Measurements from ENCODE around the gene CEP68.
"Not testable (repeated sequence)": the region's sequence is repeated elsewhere in the genome, so short reads cannot be mapped to it uniquely, and the experiment has no call there.

The CEP68 gene

GRCh38 chr2:65032019-65032975, 23.9 kb upstream of the CEP68 start:
- no peak for DNase-seq

GRCh38 chr2:65033178-65033577, 23.0 kb upstream of the CEP68 start:
- peak; percentile 20 for DNase-seq

- not testable (repeated sequence) for DNase-seq
Measured at GRCh38 chr2:65033667-65034066, 22.5 kb upstream of the CEP68 start.

DNA sequence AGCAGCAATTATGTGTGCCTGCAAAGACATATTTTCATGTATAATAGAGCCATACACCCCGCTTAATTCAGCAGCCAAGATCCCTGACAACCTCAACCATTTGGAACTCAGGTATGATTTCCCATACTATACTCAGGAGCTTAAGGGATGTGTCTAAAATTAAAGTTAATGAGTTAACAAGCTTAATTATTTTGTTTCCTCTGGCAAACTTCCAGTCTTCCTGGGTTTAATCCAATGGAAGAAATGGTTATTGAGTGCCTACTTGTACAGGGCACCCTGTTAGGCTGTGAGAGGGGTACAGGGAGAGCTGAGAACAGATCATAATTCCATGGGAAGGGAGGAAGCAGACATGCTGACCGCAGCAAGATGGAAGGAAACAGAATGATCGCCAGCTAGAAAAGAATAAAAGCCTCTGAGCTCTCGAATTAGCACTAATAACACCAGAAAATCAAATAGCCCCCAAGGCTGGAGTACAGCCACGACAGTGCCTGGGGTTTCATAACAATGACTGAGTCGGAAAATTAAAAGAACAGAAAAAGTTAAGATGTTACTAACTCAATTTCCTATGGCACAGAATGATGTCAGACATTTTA, 20.8 kb upstream of the CEP68 start:
- no peak for DNase-seq

DNA sequence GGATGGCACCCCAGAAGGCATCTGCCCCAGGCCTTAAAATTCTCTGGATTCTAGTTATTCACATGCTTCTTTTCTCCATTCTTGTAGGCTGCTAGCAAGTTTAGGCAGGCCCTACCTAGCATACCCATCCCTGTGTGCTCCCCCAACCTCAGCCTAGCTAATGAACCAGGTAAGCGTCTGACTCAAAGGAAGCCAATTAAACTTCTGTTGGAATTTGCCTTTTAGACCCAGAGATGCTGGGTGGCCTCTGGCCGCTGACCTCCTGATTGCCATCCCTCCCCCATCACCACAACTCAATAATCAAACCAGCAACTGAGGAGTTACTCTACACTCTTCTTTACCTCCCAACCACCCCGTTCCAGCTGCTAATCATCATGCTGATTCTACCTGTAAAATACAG, 19.0 kb upstream of the CEP68 start:
- no peak for DNase-seq

DNA sequence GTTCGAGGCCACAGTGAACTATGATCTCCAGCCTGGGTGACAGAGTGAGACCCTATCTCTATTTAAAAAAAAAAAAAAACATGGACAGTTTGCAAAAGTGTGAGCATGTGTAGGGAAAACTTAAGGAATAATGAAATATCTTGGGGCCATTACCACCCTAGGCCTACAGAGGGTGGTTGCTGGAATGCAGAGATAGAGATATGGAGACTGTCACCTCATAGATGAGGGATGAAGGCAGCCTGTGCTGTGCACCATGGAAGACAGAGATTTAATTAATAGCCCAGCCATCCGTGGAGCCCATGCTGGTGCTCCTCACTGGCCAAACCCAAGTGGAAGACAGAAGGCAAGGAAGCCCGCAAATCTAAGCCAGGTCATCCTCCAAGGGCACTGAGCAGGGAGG, 16.6 kb upstream of the CEP68 start:
- no peak for DNase-seq

DNA sequence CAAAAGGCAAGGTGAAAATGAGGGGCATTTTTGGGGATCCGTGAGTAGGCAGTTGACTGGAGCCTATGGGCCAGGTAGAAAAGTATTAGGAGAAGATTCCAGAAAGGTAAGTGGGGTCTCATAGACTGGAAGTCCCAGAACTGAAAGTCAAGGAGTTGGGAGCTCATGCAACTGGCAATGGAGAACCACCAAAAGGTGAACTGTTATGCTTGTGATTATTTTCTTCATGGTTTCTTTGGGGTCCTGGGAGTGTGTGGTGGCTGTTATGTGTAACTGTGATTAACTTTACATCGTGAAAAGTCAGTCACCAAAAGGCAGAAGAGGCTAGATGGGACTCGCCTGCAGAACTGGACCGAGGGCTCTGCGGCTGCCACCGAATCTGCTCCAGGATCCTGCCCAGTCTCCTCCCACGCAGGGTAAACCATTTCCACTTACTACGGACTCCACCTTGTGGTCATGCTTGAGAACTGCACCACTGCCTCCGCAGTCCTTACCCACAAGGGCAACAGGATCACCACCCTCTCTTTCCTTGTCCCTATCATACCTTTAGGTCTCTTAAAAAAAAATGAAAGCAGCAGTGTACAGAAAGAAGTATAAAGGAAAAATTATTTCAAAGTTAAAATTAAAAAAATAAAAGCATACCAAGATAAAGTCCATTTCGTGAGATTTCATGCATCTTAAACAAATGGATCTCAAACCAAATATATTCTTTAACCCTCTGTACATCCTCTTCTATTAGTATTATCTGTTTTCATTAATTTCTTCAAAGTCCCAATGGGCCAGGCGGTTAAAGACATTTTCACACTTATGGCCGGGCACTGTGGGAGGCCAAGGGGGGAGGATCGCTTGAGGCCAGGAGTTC, 15.6 kb upstream of the CEP68 start:
- peak; percentile 81 for DNase-seq

GRCh38 chr2:65043001-65043400, 13.2 kb upstream of the CEP68 start:
- DNase-seq = no peak

DNA sequence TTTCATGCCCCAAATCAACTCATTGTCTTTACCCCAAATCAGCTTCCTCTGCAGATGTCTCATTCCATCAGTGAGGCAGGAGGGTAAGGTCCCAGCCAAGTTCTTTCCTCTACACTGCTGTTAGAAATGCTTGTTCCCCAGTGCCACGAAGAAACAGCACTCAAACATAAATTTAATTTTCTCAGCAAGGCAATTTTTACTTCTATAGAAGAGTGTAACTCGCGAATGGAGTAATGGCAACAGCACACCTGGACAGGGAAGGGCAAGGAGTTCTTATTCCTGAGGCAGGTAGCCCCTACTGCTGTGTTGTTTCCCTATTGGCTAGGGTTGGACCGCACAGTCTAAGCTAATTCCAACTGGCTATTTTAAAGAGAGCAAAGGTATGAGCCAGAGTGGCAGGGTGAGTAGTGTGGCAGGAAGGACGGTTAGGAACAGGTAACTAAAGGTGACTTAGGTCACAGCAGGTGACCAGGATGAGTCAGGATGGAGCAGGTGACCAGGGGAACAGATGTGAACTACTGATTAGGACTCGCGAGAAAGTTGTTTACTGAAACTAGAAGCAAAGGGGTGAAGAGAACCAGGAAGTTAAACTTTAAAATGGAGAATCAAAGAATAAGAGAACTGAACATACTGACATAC, 12.0 kb upstream of the CEP68 start:
- no peak for DNase-seq

DNA sequence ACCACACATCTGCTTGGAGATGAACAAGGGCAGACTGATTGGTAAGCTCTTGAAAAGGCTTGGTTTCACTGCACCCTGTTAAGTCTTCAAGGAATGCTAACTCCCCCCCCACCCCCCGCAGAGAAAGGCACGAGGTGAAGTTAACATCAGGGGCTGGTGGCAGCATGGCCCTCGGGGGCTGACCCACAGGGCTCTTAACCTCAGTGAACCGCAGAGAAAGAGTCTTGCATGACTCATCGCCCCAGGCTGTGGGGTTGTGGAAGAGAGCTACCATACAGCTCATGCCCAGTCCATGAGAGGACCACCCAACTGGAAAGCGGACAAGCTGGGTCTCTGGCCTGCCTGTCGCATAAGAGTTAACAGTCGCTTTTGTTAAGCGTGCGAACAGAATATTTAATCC, 10.6 kb upstream of the CEP68 start:
- DNase-seq = no peak

GRCh38 chr2:65046633-65047407, 9.4 kb upstream of the CEP68 start:
- DNase-seq = no peak

DNA sequence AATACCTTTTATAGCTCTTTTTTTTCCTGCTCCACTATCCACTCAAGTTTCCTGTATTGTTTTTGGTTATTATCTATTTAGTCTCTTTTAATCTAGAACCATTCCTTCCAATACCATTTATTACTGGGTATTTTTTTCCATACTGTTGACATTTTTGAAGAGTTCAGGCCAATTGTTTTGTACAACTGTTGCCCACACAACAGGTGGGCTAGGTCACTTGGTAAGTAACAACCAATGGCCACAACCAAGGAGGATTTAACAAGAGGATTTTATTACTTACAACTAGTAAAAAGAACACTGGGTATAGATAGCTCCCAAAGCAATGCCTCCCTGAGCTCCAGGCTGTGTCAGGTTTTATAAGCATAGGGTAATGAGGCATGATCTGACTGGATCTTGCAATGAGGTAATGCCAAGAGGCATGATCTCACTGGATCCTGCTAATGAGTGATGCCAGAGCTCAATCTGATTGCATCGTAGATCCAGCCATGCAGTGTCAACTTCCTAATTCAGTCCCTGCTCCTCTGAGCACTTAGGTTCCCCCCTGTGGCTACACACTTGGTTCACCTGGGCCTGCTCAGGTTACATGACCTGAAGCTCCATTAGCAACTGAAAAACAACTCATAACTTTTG, 7.1 kb upstream of the CEP68 start:
- DNase-seq = no peak

DNA sequence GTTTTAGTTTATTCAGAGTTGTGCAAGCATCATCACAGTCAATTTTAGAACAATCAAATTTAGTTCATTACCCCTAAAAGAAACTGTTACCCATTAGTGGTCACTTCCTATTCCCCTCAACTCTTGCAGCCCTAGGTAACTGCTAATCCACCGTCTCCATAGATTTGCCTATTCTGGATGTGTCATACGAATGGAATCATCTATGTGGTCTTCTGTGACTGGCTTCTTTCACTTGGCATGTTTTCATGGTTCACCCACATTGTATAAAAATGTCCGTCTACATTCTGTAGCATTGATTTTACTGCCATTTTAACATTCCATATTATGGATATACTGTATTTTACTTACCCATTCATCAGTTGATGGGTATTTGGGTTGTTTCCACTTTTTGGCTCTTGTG, 5.3 kb upstream of the CEP68 start:
- DNase-seq = no peak

- DNase-seq = peak; percentile 70
Measured at GRCh38 chr2:65053199-65053598, 3.0 kb upstream of the CEP68 start.

DNA sequence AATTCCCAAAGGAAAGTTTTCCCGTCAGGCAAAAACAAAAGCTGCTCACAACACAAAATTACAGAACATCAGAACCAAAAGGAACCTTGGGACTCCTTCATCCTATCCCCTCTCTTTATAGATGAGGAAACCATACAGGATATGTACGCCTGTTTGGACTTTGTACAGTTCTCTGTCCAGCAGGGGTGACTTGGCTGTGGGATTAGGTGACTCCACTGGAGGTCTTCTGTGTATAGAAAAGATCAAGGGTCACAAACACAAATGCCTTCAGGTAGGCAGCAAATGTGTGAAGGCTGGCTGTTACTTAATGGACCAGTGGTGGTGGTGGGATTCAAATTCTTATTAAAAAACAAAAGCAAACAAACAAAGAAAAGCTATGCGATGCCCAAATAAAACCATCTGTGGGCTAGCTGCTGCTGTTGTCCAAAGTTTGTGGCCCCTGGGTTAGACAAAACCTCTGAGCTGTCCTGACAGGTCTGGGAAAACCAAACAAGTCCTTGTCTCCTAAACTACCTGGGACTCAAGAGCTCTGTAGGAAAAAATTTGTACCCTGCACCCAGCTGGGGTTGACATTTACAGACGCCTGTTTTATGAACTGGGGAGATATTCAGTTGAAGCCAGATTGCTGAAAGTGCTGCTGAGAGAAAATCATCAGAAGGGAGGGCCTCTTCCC, 1.3 kb upstream of the CEP68 start:
- DNase-seq = no peak

DNA sequence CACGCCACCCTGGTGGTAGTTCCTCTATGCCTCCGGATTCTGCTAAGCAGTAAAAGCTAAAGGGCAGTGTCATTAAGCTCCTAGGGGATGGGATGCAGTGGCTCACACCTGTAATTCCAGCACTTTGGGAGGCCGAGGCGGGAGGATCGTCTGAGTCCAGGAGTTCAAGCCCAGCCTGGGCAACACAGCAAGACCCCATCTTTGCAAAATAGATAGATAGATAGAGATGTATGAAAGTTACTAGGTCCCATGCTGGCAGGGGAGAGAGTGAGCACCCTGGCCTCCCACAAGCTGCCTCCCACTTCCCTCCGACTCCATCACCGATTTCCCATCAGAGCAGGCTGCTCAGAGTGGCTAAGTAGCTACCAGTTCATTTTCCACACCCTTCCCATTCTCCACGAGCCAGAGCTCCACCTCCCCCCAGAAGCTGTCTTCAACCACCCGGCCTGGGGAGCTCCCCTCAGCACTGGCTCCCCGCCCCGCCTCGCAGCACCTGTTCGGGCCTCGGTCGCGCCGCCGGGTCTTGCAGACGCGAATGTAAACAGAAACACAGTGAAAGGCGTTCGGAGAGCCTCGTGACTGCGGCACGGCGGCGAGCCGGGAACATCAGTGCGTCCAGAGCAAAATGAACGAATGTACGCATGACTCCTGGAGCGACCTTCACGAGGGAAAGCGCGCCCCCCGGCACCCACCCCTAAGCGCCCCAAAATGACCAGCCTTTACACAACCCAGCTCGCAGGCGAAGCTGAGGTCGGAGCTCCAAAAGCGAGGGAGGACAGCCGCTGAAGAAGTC, 598 bp upstream of the CEP68 start:
- no peak for DNase-seq

GRCh38 chr2:65057054-65057375, 799 bp downstream of the CEP68 start:
- DNase-seq = no peak

GRCh38 chr2:65057391-65058052, 1.3 kb downstream of the CEP68 start:
- peak; percentile 88 for DNase-seq

DNA sequence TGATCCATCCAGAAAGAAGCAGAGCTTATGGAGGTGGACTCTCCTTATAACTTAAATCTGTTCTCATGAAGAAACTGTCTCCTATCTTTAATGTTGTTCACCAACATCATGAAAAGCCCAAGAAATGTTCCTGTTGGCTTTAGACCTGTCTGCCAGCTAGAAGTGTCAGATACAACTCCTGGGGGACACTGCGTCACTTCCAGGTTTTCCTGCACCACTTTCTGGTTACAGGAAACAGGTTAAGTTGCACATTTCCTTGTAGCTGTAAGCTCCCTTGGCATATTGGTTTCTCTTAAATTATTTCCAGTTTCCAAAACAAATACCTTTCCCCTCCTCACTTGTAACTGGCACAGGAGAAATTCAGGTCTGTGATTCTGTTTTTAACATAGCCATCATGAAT, 2.9 kb downstream of the CEP68 start:
- DNase-seq = no peak

Data from activated CD4-positive, alpha-beta T cell treated with anti-CD3 and anti-CD28 coated beads, Interleukin-2, amount 50 U/mL, for 16 hours (primary cell).